Measurements from ENCODE around the gene ICE2.
A peak's percentile ranks its signal among the peaks of the same experiment; 100 is the strongest.

Gene ICE2

GRCh38 chr15:60494108-60494507 lies 15.2 kb upstream of the ICE2 start:
- no peak for DNase-seq

- DNase-seq, result no peak
These were observed 14.2 kb upstream of the ICE2 start for GRCh38 chr15:60493166-60493565.

DNA sequence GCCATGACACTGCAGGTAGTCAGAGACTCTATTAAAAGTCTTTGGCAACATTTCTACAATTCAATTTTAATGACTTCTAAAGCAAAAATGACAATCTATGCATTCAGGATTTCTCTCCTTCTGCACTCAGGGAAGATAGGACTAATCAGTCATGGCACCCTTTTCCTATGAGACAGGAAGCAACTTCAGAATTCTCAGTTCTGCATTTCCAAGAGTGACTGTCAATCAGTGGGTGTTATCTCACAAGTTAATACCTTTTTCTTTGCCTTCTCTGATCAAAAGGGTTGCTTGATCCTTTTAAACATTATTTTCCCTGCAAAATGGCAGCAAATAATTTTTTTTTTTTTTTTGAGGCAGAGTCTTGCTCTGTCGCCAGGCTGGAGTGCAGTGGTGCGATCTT lies 7.8 kb upstream of the ICE2 start:
- no peak for DNase-seq

- DNase-seq, result no peak
These were observed 6.6 kb upstream of the ICE2 start for GRCh38 chr15:60485365-60486055.

GRCh38 chr15:60483042-60483441 lies 4.1 kb upstream of the ICE2 start:
- DNase-seq, result no peak

GRCh38 chr15:60480888-60481287 lies 1.9 kb upstream of the ICE2 start:
- DNase-seq, result no peak

GRCh38 chr15:60480149-60480548 lies 1.2 kb upstream of the ICE2 start:
- DNase-seq, result no peak

DNA sequence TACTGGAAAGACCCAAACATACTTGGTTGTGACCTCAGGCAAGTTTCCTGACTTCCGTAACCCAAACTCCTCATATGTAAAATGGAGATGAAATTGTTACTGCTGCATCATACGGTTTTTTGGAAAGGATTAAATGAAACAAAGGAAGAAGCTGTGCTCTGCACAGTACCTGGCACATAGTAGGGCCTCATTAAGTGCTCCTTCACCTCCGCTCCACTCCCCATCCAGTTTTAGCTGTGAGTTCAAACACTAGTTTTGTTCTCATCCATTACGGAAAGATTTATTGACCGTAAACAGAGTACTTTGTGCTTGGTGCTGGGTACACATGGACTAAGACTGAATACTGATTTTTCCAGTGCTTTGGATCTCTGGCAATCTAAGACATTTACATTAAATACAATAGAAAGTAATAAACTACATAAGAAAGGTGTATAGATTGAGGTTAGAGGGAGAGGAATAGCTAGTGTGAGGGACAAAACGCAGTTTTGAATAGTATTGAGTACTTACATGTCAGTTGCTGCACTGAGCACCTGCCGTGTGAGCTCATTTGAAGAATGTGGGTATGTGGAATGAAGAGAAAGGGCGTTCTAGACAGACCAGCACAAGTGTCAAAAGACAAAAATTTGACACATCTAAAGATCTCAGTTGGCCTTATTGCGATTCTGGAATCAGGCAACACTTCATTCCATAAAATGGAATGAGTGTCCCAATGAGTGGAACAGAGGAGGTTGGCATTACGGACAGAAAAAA lies 594 bp upstream of the ICE2 start:
- no peak for DNase-seq

GRCh38 chr15:60477916-60478565 lies 901 bp downstream of the ICE2 start:
- no peak for DNase-seq

DNA sequence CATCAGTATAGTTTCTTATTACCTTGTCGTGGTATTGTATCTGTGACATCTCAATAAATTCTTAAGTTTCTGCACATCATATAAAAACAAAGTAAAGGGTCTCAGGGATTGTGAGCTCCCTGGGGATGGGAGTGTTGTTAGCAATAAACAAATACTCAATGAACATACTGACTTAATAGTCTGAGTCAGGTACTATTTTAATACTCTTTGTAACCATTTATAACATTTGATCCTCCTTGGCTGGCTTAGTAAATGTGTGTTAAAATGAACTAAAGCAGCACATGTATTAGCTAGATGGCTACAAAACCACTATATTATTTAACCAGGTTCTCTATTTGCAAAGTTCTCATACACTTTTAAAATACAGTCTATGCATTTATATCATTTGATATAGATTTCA lies 1.8 kb downstream of the ICE2 start:
- DNase-seq, result no peak

GRCh38 chr15:60476713-60477112 lies 2.2 kb downstream of the ICE2 start:
- no peak for DNase-seq

GRCh38 chr15:60473135-60473534 lies 5.8 kb downstream of the ICE2 start:
- no peak for DNase-seq

- DNase-seq, result no peak
These were observed 7.6 kb downstream of the ICE2 start for GRCh38 chr15:60471314-60471713.

GRCh38 chr15:60469893-60470641 lies 8.9 kb downstream of the ICE2 start:
- DNase-seq, result no peak

- no peak for DNase-seq
These were observed 13.9 kb downstream of the ICE2 start for GRCh38 chr15:60464836-60465630.

GRCh38 chr15:60462027-60462426 lies 16.9 kb downstream of the ICE2 start:
- DNase-seq, result no peak

DNA sequence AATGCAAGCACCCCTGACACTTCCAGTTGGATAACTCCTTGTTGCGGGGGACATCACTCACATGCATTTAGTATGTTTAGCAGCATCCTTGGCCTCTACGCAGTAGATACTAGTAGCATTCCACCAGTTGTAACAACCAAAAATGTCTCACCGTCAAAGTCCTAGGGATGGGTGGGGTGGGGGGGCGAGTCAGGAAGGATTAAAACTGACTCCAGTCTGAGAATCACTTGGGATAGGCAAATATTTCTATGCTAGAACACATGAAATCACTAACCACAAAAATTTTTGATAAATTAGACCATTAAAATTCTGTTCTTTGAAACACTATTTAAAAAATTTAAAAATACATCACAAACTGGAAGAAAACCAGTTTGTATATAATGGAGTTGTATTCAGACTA lies 18.0 kb downstream of the ICE2 start:
- DNase-seq, result no peak

DNA sequence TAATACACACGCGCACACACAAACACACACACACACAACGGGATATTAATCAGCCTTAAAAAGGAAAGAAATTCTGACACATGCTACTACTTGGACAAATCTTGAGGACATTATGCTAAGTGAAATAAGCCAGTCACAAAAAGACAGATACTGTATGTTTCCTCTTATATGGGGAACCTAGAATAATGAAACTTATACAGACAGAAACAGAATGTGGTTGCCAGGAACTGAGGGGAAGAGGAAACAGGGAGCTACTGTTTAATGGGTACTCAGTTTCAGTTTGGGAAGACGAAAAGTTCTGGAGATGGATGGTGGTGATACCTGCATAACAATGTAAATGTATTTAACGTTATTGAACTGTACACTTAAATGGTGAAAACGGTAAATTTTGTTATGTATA lies 20.2 kb downstream of the ICE2 start:
- peak; percentile 32 for DNase-seq

GRCh38 chr15:60457985-60458384 lies 21.0 kb downstream of the ICE2 start:
- no peak for DNase-seq

- DNase-seq, result no peak
These were observed 24.1 kb downstream of the ICE2 start for GRCh38 chr15:60454824-60455223.

DNA sequence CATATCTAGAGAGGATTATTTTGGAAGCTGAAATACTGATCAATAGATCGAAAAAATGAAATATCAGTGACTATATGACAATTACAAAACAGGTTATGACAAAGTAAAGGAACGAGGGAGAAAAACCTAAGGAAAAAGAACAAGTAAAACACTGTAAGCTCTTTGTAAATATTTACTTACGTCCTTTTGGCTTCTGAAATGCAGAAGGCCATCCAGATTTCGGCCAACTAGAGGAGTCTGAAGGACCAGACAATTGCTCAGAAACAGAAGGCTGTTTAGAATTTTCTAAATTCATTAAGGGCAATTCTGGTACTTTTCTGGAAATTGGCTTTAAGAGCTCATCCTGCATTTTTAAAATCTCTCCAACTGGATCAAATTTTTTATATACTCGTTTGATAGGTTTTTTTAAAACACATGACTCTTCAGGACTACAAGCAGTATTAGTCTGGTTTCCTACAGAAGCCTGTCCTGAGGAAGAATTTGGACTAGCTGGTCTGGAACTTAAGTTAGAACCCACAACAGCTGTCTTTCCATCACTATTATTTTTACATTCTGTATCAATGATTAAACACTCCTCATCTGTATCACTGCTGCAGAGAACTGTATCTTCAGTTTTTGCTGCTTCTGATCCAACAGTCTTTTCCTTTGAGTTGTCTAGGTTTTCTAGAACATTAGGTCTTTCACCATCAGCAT lies 30.1 kb downstream of the ICE2 start:
- no peak for DNase-seq
